Measurements from ENCODE around the gene BCKDK.
"Not testable (repeated sequence)": the region's sequence is repeated elsewhere in the genome, so short reads cannot be mapped to it uniquely, and the experiment has no call there.

Gene BCKDK

GRCh38 chr16:31148896-31149295 lies 40.7 kb downstream of the BCKDK start:
- Histone ChIP-seq H3K27ac (ENCODE audit: low read length) (no peak overlapping the region), H3K36me3 (ENCODE audit: control insufficient read depth in 1 of 2, insufficient read depth in 2 of 2, low read length in 2 of 2) (no peaks in the 10 kb centered on the region), H3K4me1 (ENCODE audit: control insufficient read depth in 1 of 2, insufficient read depth in 2 of 2, low read length in 2 of 2) (no peaks in the 10 kb centered on the region), H3K9me3 (ENCODE audit: control insufficient read depth in 1 of 2, low read length in 2 of 2) (no peaks in the 10 kb centered on the region), H3K27me3 (ENCODE audit: low read depth, low read length) (no peaks in the 10 kb centered on the region), H3K4me3 (ENCODE audit: low read depth in 1 of 2, low read length in 2 of 2) (no peak overlapping the region)

GRCh38 chr16:31149332-31149731 lies 41.1 kb downstream of the BCKDK start:
- no peaks in the 10 kb centered on the region for H3K9me3 ChIP-seq (ENCODE audit: control insufficient read depth in 1 of 2, low read length in 2 of 2)
- H3K4me1 ChIP-seq (ENCODE audit: control insufficient read depth in 1 of 2, insufficient read depth in 2 of 2, low read length in 2 of 2): no peaks in the 10 kb centered on the region
- H3K4me3 ChIP-seq (ENCODE audit: low read depth in 1 of 2, low read length in 2 of 2): no peak overlapping the region
- no peaks in the 10 kb centered on the region for H3K27me3 ChIP-seq (ENCODE audit: low read depth, low read length)
- no peak overlapping the region for H3K27ac ChIP-seq (ENCODE audit: low read length)
- H3K36me3 ChIP-seq (ENCODE audit: control insufficient read depth in 1 of 2, insufficient read depth in 2 of 2, low read length in 2 of 2): no peaks in the 10 kb centered on the region

- Histone ChIP-seq H3K36me3 (ENCODE audit: control insufficient read depth in 1 of 2, insufficient read depth in 2 of 2, low read length in 2 of 2) (no peaks in the 10 kb centered on the region), H3K4me1 (ENCODE audit: control insufficient read depth in 1 of 2, insufficient read depth in 2 of 2, low read length in 2 of 2) (no peaks in the 10 kb centered on the region), H3K9me3 (ENCODE audit: control insufficient read depth in 1 of 2, low read length in 2 of 2) (no peaks in the 10 kb centered on the region), H3K27me3 (ENCODE audit: low read depth, low read length) (no peaks in the 10 kb centered on the region), H3K27ac (ENCODE audit: low read length) (no peak within 1 kb of the TSS), H3K4me3 (ENCODE audit: low read depth in 1 of 2, low read length in 2 of 2) (no peak within 1 kb of the TSS)
Measured at GRCh38 chr16:31149894-31150890, 42.0 kb downstream of the BCKDK start, which contains the start of gene PRSS36. PRSS36 (minus strand) TSS chr16:31150066; CDS start chr16:31150035, 31 bp downstream.

DNA sequence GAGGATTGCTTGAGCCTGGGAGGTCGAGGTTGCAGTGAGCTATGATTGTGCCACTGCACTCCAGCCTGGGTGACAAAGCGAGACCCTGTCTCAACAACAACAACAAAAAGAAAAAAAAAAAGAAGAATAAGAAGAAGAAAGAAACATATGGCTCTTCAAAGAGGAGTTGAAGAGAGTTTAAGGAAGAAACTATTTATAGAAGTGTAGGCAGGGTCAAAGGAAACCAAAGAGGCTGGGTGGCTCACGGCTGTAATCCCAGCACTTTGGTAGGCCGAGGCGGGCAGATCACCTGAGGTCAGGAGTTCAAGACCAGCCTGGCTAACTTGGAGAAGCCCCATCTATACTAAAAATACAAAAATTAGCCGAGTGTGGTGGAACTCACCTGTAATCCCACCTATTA lies 42.8 kb downstream of the BCKDK start:
- not testable (repeated sequence) for H3K27ac ChIP-seq (ENCODE audit: low read length); H3K9me3 ChIP-seq (ENCODE audit: control insufficient read depth in 1 of 2, low read length in 2 of 2); H3K36me3 ChIP-seq (ENCODE audit: control insufficient read depth in 1 of 2, insufficient read depth in 2 of 2, low read length in 2 of 2); H3K4me1 ChIP-seq (ENCODE audit: control insufficient read depth in 1 of 2, insufficient read depth in 2 of 2, low read length in 2 of 2); H3K27me3 ChIP-seq (ENCODE audit: low read depth, low read length); H3K4me3 ChIP-seq (ENCODE audit: low read depth in 1 of 2, low read length in 2 of 2)

GRCh38 chr16:31157136-31157535 lies 49.0 kb downstream of the BCKDK start:
- Histone ChIP-seq H3K9me3 (ENCODE audit: control insufficient read depth in 1 of 2, low read length in 2 of 2) (no peaks in the 10 kb centered on the region), H3K4me3 (ENCODE audit: low read depth in 1 of 2, low read length in 2 of 2) (no peak overlapping the region), H3K4me1 (ENCODE audit: control insufficient read depth in 1 of 2, insufficient read depth in 2 of 2, low read length in 2 of 2) (no peaks in the 10 kb centered on the region), H3K36me3 (ENCODE audit: control insufficient read depth in 1 of 2, insufficient read depth in 2 of 2, low read length in 2 of 2) (no peaks in the 10 kb centered on the region), H3K27ac (ENCODE audit: low read length) (no peak overlapping the region), H3K27me3 (ENCODE audit: low read depth, low read length) (no peaks in the 10 kb centered on the region)

Data from muscle layer of duodenum (tissue), 2 donors.